Measurements from ENCODE around the gene PIGR.

The PIGR gene

DNA sequence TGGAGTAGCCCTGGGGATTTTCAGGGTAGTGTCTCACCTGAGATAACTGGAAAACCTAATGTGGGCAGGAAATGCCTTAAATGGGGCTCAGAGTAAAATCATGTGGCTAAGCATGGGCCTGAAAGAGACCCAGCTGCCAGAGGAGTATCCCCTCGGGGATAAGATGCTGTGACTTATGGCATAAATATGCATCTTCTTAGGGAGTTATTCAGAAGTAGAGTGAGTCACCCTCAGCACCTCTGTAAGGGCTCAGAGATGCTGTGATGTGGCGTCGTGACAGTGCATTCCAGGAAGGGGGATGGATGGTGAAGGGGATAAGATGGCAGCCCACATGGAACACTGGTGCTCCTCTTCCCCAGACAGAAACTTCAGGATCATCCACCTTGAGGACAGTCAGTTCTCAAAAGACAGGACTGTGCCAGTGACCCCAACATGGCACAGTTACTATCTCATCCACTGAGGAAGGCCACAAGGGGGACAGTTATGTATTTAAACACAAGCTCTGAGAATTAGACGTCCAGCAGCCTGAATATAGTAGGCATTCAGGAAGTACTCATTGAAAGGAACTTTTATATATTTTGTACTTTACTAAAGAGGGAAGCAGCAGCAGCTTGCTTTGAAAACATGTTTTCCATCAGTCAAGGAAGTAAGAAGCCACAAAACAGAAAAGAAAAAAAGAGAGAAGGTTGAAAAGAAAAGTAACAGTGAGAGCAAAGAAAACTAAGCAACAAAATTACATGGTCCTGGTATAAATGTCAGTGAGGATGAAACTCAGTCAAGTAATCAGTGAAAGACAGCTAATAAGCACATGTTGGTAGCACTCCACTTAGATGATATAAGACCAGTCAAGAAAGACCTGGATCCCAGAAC is 40.7 kb downstream of the PIGR start:
- no peak for DNase-seq (ENCODE audit: insufficient read length)
- FAIRE-seq: no peak
- TF ChIP-seq TAF1 (IDR thresholded peaks at IDR 0.05; ENCODE audit: borderline replicate concordance, low read depth, low read length) (no peak), POLR2AphosphoS5 (IDR thresholded peaks at IDR 0.05; ENCODE audit: low read depth, low read length) (no peak), POLR2A (IDR thresholded peaks at IDR 0.05; ENCODE audit: low read depth, low read length) (no peak)

DNA sequence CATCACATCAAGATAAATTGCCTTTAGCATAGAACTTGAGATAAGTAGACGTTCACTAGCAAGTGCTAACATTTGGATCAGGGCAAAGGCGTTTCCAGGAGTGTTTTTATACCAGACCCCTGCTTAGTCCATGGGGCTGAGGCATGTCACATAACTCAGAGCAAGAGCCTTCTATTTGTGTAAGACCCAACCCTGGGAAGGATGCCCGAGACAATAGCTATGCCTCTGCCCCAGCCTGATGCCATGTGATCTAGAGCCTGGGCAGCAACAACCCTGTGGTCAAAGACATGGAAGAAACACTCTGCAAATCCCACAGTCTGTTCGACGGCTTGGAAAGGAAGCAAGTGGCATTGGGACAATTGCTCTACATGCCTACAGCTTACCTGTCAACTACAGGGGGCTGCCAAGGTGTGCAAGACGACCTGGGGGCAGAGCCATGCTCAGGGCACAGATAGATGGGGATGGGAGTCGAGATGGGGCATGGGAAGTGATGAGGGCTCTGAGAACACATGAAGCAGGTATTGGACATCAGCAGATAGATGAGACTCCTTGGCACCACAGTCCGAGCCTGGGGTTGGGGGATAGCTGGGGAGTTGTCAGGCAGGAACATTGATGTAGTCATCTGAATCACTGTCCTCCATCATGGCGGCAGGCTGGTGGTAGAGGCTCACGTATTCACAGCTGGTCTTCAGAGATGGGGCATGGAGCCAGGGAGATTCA is 41.7 kb downstream of the PIGR start:
- no peak for TF ChIP-seq POLR2A (IDR thresholded peaks at IDR 0.05; ENCODE audit: low read depth, low read length)
- no peak for TF ChIP-seq POLR2AphosphoS5 (IDR thresholded peaks at IDR 0.05; ENCODE audit: low read depth, low read length)
- no peak for TF ChIP-seq TAF1 (IDR thresholded peaks at IDR 0.05; ENCODE audit: borderline replicate concordance, low read depth, low read length)
- no peak for FAIRE-seq
- DNase-seq (ENCODE audit: insufficient read length): no peak

DNA sequence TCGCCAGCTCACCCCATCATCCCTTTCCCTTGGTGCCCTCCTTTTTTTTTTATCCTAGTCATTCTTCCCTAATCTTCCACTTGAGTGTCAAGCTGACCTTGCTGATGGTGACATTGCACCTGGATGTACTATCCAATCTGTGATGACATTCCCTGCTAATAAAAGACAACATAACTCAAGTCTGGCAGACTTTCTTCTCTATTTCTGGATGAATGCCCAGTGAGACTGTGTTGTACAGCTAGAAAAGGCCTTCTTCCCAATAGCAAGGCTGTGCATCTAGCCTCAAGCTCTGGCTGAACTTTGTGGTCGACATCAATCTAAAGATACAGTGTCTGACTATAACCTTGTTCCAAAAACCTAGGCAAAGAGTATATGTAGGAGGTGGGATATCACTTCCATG is 42.6 kb downstream of the PIGR start:
- no peak for TF ChIP-seq POLR2A (IDR thresholded peaks at IDR 0.05; ENCODE audit: low read depth, low read length)
- no peak for FAIRE-seq
- DNase-seq (ENCODE audit: insufficient read length): no peak

DNA sequence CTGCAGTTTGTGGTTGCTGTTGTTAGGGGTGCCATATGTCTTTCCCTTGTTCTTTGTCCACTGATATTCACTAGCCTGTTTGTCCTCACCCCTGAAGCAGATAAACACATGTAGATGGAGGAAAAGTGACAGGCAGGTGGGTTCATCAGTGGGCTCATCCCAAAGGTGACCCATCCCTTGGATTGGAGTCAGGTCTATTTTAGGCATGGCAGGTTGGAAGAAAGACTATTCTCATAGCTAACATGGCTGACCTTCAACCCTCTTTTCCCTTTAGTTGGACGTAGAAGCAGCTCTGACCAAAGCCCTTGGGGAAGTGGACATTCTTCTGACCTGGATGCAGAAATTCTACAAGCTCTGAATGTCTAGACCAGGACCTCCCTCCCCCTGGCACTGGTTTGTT is 43.6 kb downstream of the PIGR start:
- DNase-seq (ENCODE audit: insufficient read length): no peak
- TF ChIP-seq POLR2AphosphoS5 (IDR thresholded peaks at IDR 0.05; ENCODE audit: low read depth, low read length) (no peak), TAF1 (IDR thresholded peaks at IDR 0.05; ENCODE audit: borderline replicate concordance, low read depth, low read length) (no peak), POLR2A (IDR thresholded peaks at IDR 0.05; ENCODE audit: low read depth, low read length) (no peak)
- no peak for FAIRE-seq

DNA sequence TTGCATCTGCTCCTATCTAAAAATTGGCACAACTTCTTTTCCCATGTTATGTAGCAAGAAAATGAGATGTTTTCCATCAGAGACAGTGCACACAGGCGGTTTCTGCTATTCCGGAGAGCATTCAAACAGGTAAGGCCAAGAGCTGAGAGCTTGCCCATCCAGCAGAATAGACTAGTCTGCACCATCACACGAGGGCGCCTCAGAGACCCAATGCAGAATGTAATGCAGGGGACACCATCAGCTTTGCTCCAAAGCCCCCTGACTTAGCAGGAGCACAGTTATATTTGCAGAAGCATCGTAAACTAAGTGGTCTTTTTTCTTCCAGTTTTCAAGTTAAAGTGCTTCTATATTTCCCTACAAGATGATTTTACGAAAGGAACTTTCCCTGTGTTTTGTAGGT is 44.3 kb downstream of the PIGR start:
- TF ChIP-seq TAF1 (IDR thresholded peaks at IDR 0.05; ENCODE audit: borderline replicate concordance, low read depth, low read length) (no peak), POLR2A (IDR thresholded peaks at IDR 0.05; ENCODE audit: low read depth, low read length) (no peak), POLR2AphosphoS5 (IDR thresholded peaks at IDR 0.05; ENCODE audit: low read depth, low read length) (no peak)
- FAIRE-seq (no peak), DNase-seq (ENCODE audit: insufficient read length) (no peak)

DNA sequence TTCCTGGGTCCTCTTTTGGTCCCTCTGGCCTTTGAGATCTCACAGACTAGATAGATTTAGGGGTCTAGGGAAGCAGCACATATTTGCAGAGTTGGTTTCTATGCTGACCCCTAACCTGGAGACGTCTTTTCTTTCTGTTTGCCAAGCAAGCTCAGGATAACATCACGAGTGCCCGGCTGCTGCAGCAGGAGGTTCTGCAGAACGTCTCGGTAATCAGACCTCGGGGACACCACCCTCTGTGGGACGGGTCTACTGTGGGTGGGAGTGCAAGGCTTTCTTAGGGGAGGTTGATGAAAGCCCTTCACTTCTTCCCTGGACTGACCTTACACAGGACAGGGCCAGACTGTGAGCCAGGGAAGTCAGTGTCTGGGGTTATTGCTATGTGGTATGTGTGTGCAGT is 46.1 kb downstream of the PIGR start:
- no peak for FAIRE-seq
- TF ChIP-seq POLR2AphosphoS5 (IDR thresholded peaks at IDR 0.05; ENCODE audit: low read depth, low read length): no peak
- no peak for TF ChIP-seq TAF1 (IDR thresholded peaks at IDR 0.05; ENCODE audit: borderline replicate concordance, low read depth, low read length)
- TF ChIP-seq POLR2A (IDR thresholded peaks at IDR 0.05; ENCODE audit: low read depth, low read length): 0 out of 2 replicates have a peak, but pooled peaks have one; percentile 24
- DNase-seq (ENCODE audit: insufficient read length): no peak

DNA sequence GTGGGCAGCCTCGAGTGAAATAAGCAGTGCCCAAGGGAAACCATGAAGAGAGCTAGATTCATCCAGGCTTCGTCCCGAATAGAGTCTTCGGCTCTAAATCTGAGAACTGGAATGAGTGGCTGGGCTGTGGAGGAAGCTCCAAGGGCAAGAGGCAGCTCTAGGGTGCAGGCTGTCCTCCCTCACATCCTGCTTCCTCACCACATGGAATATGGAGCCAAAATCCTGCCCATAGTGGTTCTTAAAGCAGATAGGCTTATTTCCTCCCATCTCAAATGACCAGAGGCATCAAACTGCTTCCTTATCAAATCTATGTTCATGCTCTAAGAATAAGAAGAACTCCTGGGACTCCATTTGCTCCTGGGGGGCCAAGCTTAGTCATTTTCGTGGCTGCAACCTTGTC is 46.5 kb downstream of the PIGR start:
- FAIRE-seq: no peak
- no peak for TF ChIP-seq TAF1 (IDR thresholded peaks at IDR 0.05; ENCODE audit: borderline replicate concordance, low read depth, low read length)
- TF ChIP-seq POLR2AphosphoS5 (IDR thresholded peaks at IDR 0.05; ENCODE audit: low read depth, low read length): no peak
- TF ChIP-seq POLR2A (IDR thresholded peaks at IDR 0.05; ENCODE audit: low read depth, low read length): no peak

DNA sequence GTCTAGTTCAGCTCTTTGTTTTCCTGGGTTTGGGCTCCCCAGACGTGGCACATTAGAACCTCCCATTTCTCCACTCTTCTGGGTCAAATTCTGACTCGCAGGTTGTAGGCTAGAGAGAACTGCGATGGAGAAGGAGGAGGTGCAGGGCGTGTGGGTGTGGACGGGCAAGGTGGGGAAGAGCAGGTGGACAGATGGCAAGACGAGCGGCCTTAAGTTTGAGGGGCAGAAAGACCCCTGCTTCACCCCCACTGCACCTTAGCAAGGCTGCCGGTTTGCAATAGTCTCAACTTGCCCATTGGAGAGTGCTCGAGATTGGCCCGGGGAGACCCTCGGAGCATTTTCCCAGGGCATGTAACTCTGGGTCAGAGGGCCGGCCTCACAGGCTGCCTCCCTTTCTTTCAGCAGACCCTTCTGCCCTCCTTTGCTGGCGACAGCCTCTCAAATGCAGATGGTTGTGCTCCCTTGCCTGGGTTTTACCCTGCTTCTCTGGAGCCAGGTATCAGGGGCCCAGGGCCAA is 47.3 kb downstream of the PIGR start:
- no peak for DNase-seq (ENCODE audit: insufficient read length)
- no peak for FAIRE-seq
- TF ChIP-seq TAF1 (IDR thresholded peaks at IDR 0.05; ENCODE audit: borderline replicate concordance, low read depth, low read length): no peak
- no peak for TF ChIP-seq POLR2AphosphoS5 (IDR thresholded peaks at IDR 0.05; ENCODE audit: low read depth, low read length)
- no peak for TF ChIP-seq POLR2A (IDR thresholded peaks at IDR 0.05; ENCODE audit: low read depth, low read length)

More for the DNA sequence above, 46.5 kb downstream of the PIGR start:
- DNase-seq (ENCODE audit: insufficient read length): no peak

DNA sequence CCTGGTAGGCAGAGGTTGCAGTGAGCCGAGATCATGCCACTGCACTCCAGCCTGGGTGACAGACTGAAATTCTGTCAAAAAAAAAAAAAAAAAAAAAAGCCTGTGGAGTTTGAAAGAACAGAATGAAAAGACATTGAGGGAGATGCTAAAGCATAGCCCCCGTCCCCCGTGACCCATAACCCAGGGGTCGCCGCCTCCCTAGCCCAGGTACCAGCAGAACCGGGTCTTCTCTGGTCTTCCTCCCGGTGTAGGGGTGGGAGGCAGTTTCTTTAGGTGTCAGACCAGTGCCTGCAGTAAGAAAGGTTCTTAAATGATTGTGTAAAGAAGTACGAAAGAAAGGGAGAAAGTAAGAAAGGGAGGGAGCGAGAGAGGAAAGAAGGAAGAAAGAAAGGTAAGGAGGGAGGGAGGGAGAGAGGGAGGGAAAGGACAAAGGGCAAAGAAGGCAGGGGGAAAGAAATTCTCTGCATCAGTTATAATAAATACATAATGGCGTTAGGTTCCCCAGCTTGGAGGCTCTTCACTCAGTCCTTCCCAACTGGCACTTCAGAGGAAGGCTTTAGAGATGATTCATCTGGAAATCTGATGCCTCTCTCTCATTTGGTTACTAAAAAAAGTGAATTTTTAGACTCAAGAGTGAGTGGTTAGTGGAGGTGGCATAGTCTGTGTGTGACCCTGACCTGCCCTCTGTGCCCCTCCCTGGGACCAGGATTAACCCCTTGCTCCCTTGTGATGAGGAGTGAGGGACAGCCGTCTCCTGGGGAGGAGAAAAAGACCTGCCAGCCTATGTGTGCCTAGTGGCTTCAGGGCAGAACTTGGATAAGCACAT is 48.0 kb downstream of the PIGR start:
- DNase-seq (ENCODE audit: insufficient read length) (no peak), FAIRE-seq (no peak)
- no peak for TF ChIP-seq POLR2A (IDR thresholded peaks at IDR 0.05; ENCODE audit: low read depth, low read length)
- no peak for TF ChIP-seq TAF1 (IDR thresholded peaks at IDR 0.05; ENCODE audit: borderline replicate concordance, low read depth, low read length)
- TF ChIP-seq POLR2AphosphoS5 (IDR thresholded peaks at IDR 0.05; ENCODE audit: low read depth, low read length): no peak

DNA sequence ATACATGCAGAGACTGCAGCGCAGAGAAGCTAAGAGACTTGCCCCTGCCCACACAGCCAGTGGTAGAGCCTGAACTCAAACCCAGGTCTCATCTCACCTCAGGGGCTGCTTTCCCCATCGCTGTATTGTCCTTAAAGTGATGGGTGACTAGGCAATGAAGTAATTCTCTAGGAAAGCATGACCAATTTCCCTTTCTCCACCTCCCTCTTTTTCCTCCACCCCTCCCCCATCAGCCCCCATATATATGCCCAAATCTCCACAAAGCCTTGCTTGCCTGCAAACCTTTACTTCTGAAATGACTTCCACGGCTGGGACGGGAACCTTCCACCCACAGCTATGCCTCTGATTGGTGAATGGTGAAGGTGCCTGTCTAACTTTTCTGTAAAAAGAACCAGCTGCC is 49.1 kb downstream of the PIGR start, which contains the start of gene IL24:
Gene IL24, plus strand, starts transcription at position 269 of the 400 bp plus-strand sequence. CDS start 390 bp downstream, outside the sequence.
- TF ChIP-seq POLR2AphosphoS5 (IDR thresholded peaks at IDR 0.05; ENCODE audit: low read depth, low read length) (no peak), POLR2A (IDR thresholded peaks at IDR 0.05; ENCODE audit: low read depth, low read length) (no peak)
- DNase-seq (ENCODE audit: insufficient read length) (no peak), FAIRE-seq (no peak)

DNA sequence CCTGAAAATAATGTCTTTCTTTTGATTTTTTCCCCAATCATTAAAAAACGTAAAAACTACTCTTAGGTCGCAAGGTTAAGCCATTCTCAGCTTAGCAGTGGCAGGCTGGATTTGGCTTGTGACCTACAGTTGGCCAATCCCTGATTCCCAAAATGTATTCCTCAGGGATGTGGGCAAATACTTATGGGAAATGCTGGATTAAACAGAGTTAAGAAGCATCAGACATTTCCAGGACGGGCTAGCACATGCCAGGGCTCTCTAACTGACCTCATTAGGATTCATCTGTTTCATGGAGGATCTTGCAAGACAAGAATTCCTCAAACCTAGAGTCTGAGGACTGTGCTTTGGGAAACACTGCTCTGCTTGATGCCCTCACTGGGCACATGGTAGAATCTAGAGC is 50.0 kb downstream of the PIGR start:
- no peak for TF ChIP-seq POLR2A (IDR thresholded peaks at IDR 0.05; ENCODE audit: low read depth, low read length)
- TF ChIP-seq TAF1 (IDR thresholded peaks at IDR 0.05; ENCODE audit: borderline replicate concordance, low read depth, low read length): no peak
- TF ChIP-seq POLR2AphosphoS5 (IDR thresholded peaks at IDR 0.05; ENCODE audit: low read depth, low read length): no peak
- DNase-seq (ENCODE audit: insufficient read length): no peak
- FAIRE-seq: no peak
